HCT116 (cell line): ENCODE measurements around the gene CD3E. TPM values are rescaled to one million over a fixed set of nuclear protein-coding genes. Genes with fewer than 3 reads are reported as not detected.
A peak's percentile ranks its signal among the peaks of the same experiment; 100 is the strongest.

Experiments
- ATAC-seq: fragments of 200-7000 bp; cut with Tn5 transposase; 2 replicates; pipeline ENCODE4 v1.9.1; 2020; ENCODE audit warnings: mild to moderate bottlenecking, moderate library complexity
- BruUV-seq: library from RNA; stranded (reverse); fragments of 400-500 nt; replicated peaks from 2 replicates; lab custom pipeline; 2021; lab: Mats Ljungman, UMichigan
- CTCF ChIA-PET: fragments of 300-600 bp; sonication (Branson Sonifier 250); formaldehyde crosslinking; loops from one replicate; lab custom pipeline; 2021; ENCODE audit warnings: antibody characterized with exemption; lab: Charles Lee
- POLR2A ChIA-PET: fragments of 300-600, 350-600 bp; sonication (Branson Sonifier 250); formaldehyde crosslinking; loops from one replicate; lab custom pipeline; 2021; ENCODE audit warnings: antibody characterized with exemption; lab: Charles Lee
- RAD21 ChIA-PET, 2 experiments: fragments of 300-600 bp; sonication (Branson Sonifier 250); formaldehyde crosslinking; loops; one replicate each; lab custom pipeline; 2023; ENCODE audit warnings: low total read pairs in 2 of 2; ENCODE audit not compliant: uncharacterized antibody in 2 of 2, unreplicated experiment in 2 of 2, low non-redundant PET in 1 of 2; lab: Charles Lee
- DNase-seq: peaks from one replicate; pipeline ENCODE4 v3.0.0-alpha.2; 2010; ENCODE audit warnings: low read depth, low spot score
- H2AFZ ChIP-seq: fragments of 200-600 bp; shearing (Covaris generic), sonication (generic); 2 replicates; pipeline ENCODE4 v1.6.1; 2017; ENCODE audit warnings: low read depth, mixed run types, mixed read lengths, antibody characterized with exemption, low read length; ENCODE audit not compliant: poor library complexity, severe bottlenecking
- H3K27ac ChIP-seq: 2 replicates; pipeline ENCODE4 v1.5.1; 2012; ENCODE audit warnings: low read depth, low read length
- H3K27me3 ChIP-seq: fragments of 200-600 bp; sonication (generic); 2 replicates; pipeline ENCODE4 v1.6.1; 2016; ENCODE audit warnings: mixed run types, low read length, mixed read lengths; ENCODE audit not compliant: insufficient read depth
- H3K36me3 ChIP-seq, 2 experiments: fragments of 200-500 bp in 1 of 2; fragments of 200-600 bp in 1 of 2; sonication (Bioruptor generic) in 1 of 2; sonication (generic) in 1 of 2; 2 replicates each; pipeline versions ENCODE4 v1.5.1 to v1.6.1; 2014 to 2016; ENCODE audit warnings: low read length in 2 of 2, inconsistent platforms in 1 of 2, mixed read lengths in 1 of 2, mixed run types in 1 of 2; ENCODE audit not compliant: insufficient read depth in 2 of 2, control insufficient read depth in 1 of 2
- H3K4me1 ChIP-seq, 2 experiments: fragments of 200-600 bp in 1 of 2; sonication (generic) in 1 of 2; 2 replicates each; pipeline versions ENCODE4 v1.5.1 to v1.6.1; 2012 to 2017; ENCODE audit warnings: low read length in 2 of 2, inconsistent platforms in 1 of 2, mild to moderate bottlenecking in 1 of 2, mixed read lengths in 1 of 2, mixed run types in 1 of 2, moderate library complexity in 1 of 2; ENCODE audit not compliant: insufficient read depth in 2 of 2, control insufficient read depth in 1 of 2
- H3K4me2 ChIP-seq: fragments of 200-600 bp; sonication (generic); 2 replicates; pipeline ENCODE4 v1.6.1; 2017; ENCODE audit warnings: mixed run types, low read length, mixed read lengths
- H3K4me3 ChIP-seq, 2 experiments: fragments of 200-600 bp in 1 of 2; sonication (generic) in 1 of 2; replicated peaks in 1 of 2; 2 replicates each; pipeline ENCODE4 v1.5.1; 2011 to 2016; ENCODE audit warnings: low read length in 2 of 2, control low read depth in 1 of 2, low read depth in 1 of 2, mild to moderate bottlenecking in 1 of 2, mixed read lengths in 1 of 2, mixed run types in 1 of 2
- H3K79me2 ChIP-seq: fragments of 200-600 bp; sonication (generic); 2 replicates; pipeline ENCODE4 v1.6.1; 2017; ENCODE audit warnings: mild to moderate bottlenecking, mixed run types, low read length, moderate library complexity, mixed read lengths; ENCODE audit not compliant: insufficient read depth
- H3K9ac ChIP-seq: fragments of 200-600 bp; sonication (generic); 2 replicates; pipeline ENCODE4 v1.6.1; 2016; ENCODE audit warnings: low read length, mixed read lengths
- H3K9me2 ChIP-seq: fragments of 200-600 bp; sonication (generic), shearing (Covaris generic); 2 replicates; pipeline ENCODE4 v1.6.1; 2017; ENCODE audit warnings: mixed run types, mild to moderate bottlenecking, moderate library complexity; ENCODE audit not compliant: insufficient read depth
- H3K9me3 ChIP-seq, 2 experiments: fragments of 200-500 bp in 1 of 2; fragments of 200-600 bp in 1 of 2; sonication (Bioruptor generic) in 1 of 2; sonication (generic) in 1 of 2; 2 replicates each; pipeline ENCODE4 v1.6.1; 2014 to 2017; ENCODE audit warnings: low read length in 2 of 2, mixed read lengths in 2 of 2, inconsistent platforms in 1 of 2, low read depth in 1 of 2, mild to moderate bottlenecking in 1 of 2, mixed run types in 1 of 2, moderate library complexity in 1 of 2; ENCODE audit not compliant: control insufficient read depth in 1 of 2, insufficient read depth in 1 of 2
- H4K20me1 ChIP-seq: fragments of 200-600 bp; sonication (generic), shearing (Covaris generic); 2 replicates; pipeline ENCODE4 v1.6.1; 2017; ENCODE audit warnings: mixed run types, mild to moderate bottlenecking, moderate library complexity; ENCODE audit not compliant: insufficient read depth
- CBX3 ChIP-seq: IDR thresholded peaks from 2 replicates; pipeline ENCODE4 v1.6.1; 2012; ENCODE audit warnings: low read depth
- EZH2 ChIP-seq: fragments of 200-600 bp; sonication (generic); IDR thresholded peaks from 2 replicates; pipeline ENCODE4 v1.6.1; 2017; ENCODE audit warnings: antibody characterized with exemption, mixed run types
- SP1 ChIP-seq: IDR thresholded peaks from 2 replicates; pipeline ENCODE4 v1.6.1; 2012; ENCODE audit warnings: low read depth
- TCF7L2 ChIP-seq: IDR thresholded peaks from 2 replicates; pipeline ENCODE4 v1.7.0; 2011; ENCODE audit warnings: borderline replicate concordance, inconsistent platforms; ENCODE audit not compliant: insufficient read depth, insufficient read length; ENCODE audit errors: extremely low read depth
- YY1 ChIP-seq: IDR thresholded peaks from 2 replicates; pipeline ENCODE4 v1.6.1; 2011; ENCODE audit warnings: low read length, low read depth, moderate library complexity, mild to moderate bottlenecking; ENCODE audit not compliant: insufficient replicate concordance; ENCODE audit errors: extremely low read depth
- ZFX ChIP-seq: fragments of 450-650 bp; IDR thresholded peaks from 2 replicates; pipeline ENCODE4 v1.6.1; 2017
- intact Hi-C: fragments of 100-400 bp; cut with micrococcal nuclease; formaldehyde crosslinking; loops from 2 replicates; pipeline ENCODE4 v1.10.0; 2022
- total RNA-seq: library from RNA; stranded (reverse); gene quantifications from one replicate; pipeline ENCODE4 v1.2.1, GENCODE V29; 2021; ENCODE audit not compliant: unreplicated experiment

Gene CD3E
- total RNA-seq, 1 experiment from 2014 or later, result 0.79 TPM

GRCh38 chr11:118359295-118359958 is 54.9 kb downstream of the CD3E start, which contains the start of gene UBE4A (continued):
- TF ChIP-seq TCF7L2, result no peak
- TF ChIP-seq EZH2, result no peak
- TF ChIP-seq YY1, result peak; percentile 43

- ChIA-PET RAD21 (interaction anchor here in 1 of 2 experiments (0.5 kb wide), 1 partner anchor 213 kb away, joined by 5 read pairs; the partner anchor contains the start of gene SCN4B), CTCF (no interaction called here), POLR2A (no interaction called here)
- H3K79me2 ChIP-seq, result peaks cover 58% of the 10 kb centered on the region
- H4K20me1 ChIP-seq, result no peaks in the 10 kb centered on the region
- H3K27ac ChIP-seq, result no peak overlapping the region
- intact Hi-C loops, result no loop called here
- peaks cover 18 to 24% of the 10 kb centered on the region in 2 experiments; a peak in 3 of 4 replicates for H3K36me3 ChIP-seq
- no peaks in the 10 kb centered on the region for H3K9me2 ChIP-seq
- no peak overlapping the region for H3K4me2 ChIP-seq
- no peak for TF ChIP-seq ZFX
- TF ChIP-seq CBX3, result no peak
- TF ChIP-seq SP1, result no peak
- no TSS peak for BruUV-seq
- H3K9me3 ChIP-seq, result no peaks in the 10 kb centered on the region
- ATAC-seq, result no peak
- H3K4me1 ChIP-seq, result peaks cover 3 to 7% of the 10 kb centered on the region in 2 experiments
- H3K9ac ChIP-seq, result no peak overlapping the region
- no peak overlapping the region for H3K4me3 ChIP-seq
- DNase-seq, result no peak
- no peak overlapping the region for H2AFZ ChIP-seq
- H3K27me3 ChIP-seq, result no peaks in the 10 kb centered on the region
These were observed 60.6 kb downstream of the CD3E start for GRCh38 chr11:118364956-118365615.

Other genes starting within 250 kb of the CD3E start
- 1.5 TPM for gene TMPRSS4, start 227.7 kb upstream of the CD3E start, total RNA-seq
- not detected for gene SMIM35, start 217.8 kb upstream of the CD3E start, total RNA-seq
- 0.32 TPM for gene SCN4B, start 151.9 kb upstream of the CD3E start, total RNA-seq
- not detected for gene SCN2B, start 128.1 kb upstream of the CD3E start, total RNA-seq
- gene JAML, start 79.7 kb upstream of the CD3E start, total RNA-seq, result 0.30 TPM
- gene MPZL3, start 52.4 kb upstream of the CD3E start, total RNA-seq, result 8.7 TPM
- gene MPZL2, start 40.4 kb upstream of the CD3E start, total RNA-seq, result 16.8 TPM
- gene CD3D, start 38.0 kb downstream of the CD3E start, total RNA-seq, result 1.0 TPM
- gene CD3G, start 39.6 kb downstream of the CD3E start, total RNA-seq, result 0.20 TPM
- 49.9 TPM for gene UBE4A, start 54.9 kb downstream of the CD3E start, total RNA-seq
- 205 TPM for gene ATP5MG, start 96.9 kb downstream of the CD3E start, total RNA-seq
- 50.4 TPM for gene KMT2A, start 131.8 kb downstream of the CD3E start, total RNA-seq
- 0.47 TPM for gene TTC36, start 222.7 kb downstream of the CD3E start, total RNA-seq
- 27.0 TPM for gene TMEM25, start 226.5 kb downstream of the CD3E start, total RNA-seq